Neutrophil (primary cell): ENCODE measurements around the gene ISOC2.

Source experiments
- H3K27ac ChIP-seq: fragments of 200-600 bp; sonication (generic); 2 replicates; pipeline ENCODE4 v1.5.1; 2016; ENCODE audit warnings: mild to moderate bottlenecking, moderate library complexity
- H3K27me3 ChIP-seq: fragments of 200-600 bp; sonication (generic); 2 replicates; pipeline ENCODE4 v1.6.0; 2016; ENCODE audit warnings: mild to moderate bottlenecking
- H3K36me3 ChIP-seq: fragments of 200-600 bp; sonication (generic); 2 replicates; pipeline ENCODE4 v1.5.1; 2017
- H3K4me1 ChIP-seq, 2 experiments: fragments of 200-600 bp in 1 of 2; sonication (generic) in 1 of 2; 1 replicate in 1 of 2; 2 replicates in 1 of 2; pipeline versions ENCODE4 v1.5.1 to v1.6.1; 2013 to 2016; ENCODE audit warnings: low read depth in 1 of 2, low read length in 1 of 2, mild to moderate bottlenecking in 1 of 2, moderate library complexity in 1 of 2; ENCODE audit not compliant: control insufficient read depth in 1 of 2, insufficient read depth in 1 of 2
- H3K4me3 ChIP-seq, 2 experiments: fragments of 200-600 bp in 1 of 2; sonication (generic) in 1 of 2; 1 replicate in 1 of 2; 2 replicates in 1 of 2; pipeline ENCODE4 v1.5.1; 2013 to 2016; ENCODE audit warnings: low read depth in 1 of 2, low read length in 1 of 2, mild to moderate bottlenecking in 1 of 2, moderate library complexity in 1 of 2
- H3K9me3 ChIP-seq: fragments of 200-600 bp; sonication (generic); 2 replicates; pipeline ENCODE4 v1.5.1; 2016
- TF ChIP-seq, protein P1 (sequence below): fragments of 200-600 bp; sonication (generic); IDR thresholded peaks from 2 replicates; pipeline ENCODE4 v1.5.1; 2016; ENCODE audit warnings: antibody characterized with exemption

ISOC2 gene

GRCh38 chr19:55406826-55407549, 54.5 kb downstream of the ISOC2 start:
- H3K4me1 ChIP-seq = peaks cover 25 to 26% of the 10 kb centered on the region in 2 experiments
- H3K9me3 ChIP-seq = no peaks in the 10 kb centered on the region
- no peaks in the 10 kb centered on the region for H3K27me3 ChIP-seq
- peak overlapping the region; percentile 76 to 89 for H3K4me3 ChIP-seq
- TF ChIP-seq, protein P1, sequence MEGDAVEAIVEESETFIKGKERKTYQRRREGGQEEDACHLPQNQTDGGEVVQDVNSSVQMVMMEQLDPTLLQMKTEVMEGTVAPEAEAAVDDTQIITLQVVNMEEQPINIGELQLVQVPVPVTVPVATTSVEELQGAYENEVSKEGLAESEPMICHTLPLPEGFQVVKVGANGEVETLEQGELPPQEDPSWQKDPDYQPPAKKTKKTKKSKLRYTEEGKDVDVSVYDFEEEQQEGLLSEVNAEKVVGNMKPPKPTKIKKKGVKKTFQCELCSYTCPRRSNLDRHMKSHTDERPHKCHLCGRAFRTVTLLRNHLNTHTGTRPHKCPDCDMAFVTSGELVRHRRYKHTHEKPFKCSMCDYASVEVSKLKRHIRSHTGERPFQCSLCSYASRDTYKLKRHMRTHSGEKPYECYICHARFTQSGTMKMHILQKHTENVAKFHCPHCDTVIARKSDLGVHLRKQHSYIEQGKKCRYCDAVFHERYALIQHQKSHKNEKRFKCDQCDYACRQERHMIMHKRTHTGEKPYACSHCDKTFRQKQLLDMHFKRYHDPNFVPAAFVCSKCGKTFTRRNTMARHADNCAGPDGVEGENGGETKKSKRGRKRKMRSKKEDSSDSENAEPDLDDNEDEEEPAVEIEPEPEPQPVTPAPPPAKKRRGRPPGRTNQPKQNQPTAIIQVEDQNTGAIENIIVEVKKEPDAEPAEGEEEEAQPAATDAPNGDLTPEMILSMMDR = no peak
- H3K27ac ChIP-seq = peak overlapping the region; percentile 100
- H3K36me3 ChIP-seq = peaks cover 23% of the 10 kb centered on the region

DNA sequence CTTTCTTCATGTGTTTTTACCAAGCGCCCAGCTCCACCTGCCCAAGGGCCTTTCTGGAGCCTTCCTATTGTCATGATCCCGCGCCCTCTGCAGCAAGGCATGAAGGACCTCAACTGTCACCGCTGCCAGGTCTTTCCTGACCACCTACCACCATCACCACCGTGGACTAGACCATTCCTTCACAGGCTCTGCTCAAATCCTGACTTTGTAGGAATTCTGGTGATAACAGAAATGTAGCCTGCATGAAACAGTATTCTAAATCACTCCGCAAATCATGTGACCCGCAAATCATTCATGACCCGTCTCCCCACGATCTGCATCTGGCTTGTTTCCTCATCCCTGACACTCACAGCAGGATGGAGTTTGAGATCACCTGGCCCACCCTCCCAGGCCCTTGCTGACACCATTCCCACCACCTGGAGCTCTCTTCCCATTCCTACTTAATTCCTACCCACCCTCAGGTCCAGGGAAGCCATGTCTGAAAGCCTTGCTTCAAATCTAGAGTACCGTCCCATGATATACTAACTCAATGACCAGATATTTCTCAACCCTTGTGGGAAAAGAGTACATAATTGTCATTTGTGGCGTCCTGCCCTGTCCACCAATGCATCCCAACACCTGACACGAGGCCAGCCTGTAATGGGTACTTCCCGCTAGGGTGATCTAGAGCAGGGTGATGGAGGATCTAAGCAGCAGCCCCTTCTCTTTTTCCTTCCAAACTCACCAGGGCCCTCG, 55.2 kb downstream of the ISOC2 start:
- Histone ChIP-seq H3K27ac (peak overlapping the region; percentile 100), H3K4me3 (peak overlapping the region; percentile 76 to 89)

GRCh38 chr19:55405638-55406037, 55.8 kb downstream of the ISOC2 start:
- Histone ChIP-seq H3K36me3 (peaks cover 33% of the 10 kb centered on the region), H3K4me1 (peaks cover 25 to 26% of the 10 kb centered on the region in 2 experiments), H3K27me3 (no peaks in the 10 kb centered on the region), H3K27ac (peak overlapping the region; percentile 100), H3K4me3 (no peak overlapping the region), H3K9me3 (no peaks in the 10 kb centered on the region)
- TF ChIP-seq, protein P1 = no peak

More for the DNA sequence above, 55.2 kb downstream of the ISOC2 start:
- Histone ChIP-seq H3K9me3 (no peaks in the 10 kb centered on the region), H3K4me1 (peaks cover 25 to 26% of the 10 kb centered on the region in 2 experiments), H3K27me3 (no peaks in the 10 kb centered on the region), H3K36me3 (peaks cover 29% of the 10 kb centered on the region)
- TF ChIP-seq, protein P1 = no peak
